GM06990 (cell line): ENCODE data around the gene DYRK3.

Experiments used
- DNase-seq: peaks from one replicate; pipeline ENCODE4 v3.0.0-alpha.2; 2011; ENCODE audit not compliant: insufficient read length; ENCODE audit errors: extremely low read depth
- H3K27me3 ChIP-seq: replicated peaks from 2 replicates; pipeline ENCODE4 v1.6.0; 2011; ENCODE audit warnings: low read length; ENCODE audit not compliant: control insufficient read depth, insufficient read depth
- H3K36me3 ChIP-seq: 2 replicates; pipeline ENCODE4 v1.5.1; 2011; ENCODE audit warnings: low read length; ENCODE audit not compliant: control insufficient read depth, insufficient read depth
- H3K4me3 ChIP-seq: replicated peaks from 2 replicates; pipeline ENCODE4 v1.5.1; 2011; ENCODE audit warnings: low read depth, mild to moderate bottlenecking, control low read depth, low read length
- CTCF ChIP-seq: IDR thresholded peaks from 2 replicates; pipeline ENCODE4 v1.5.1; 2011; ENCODE audit warnings: low read length, control low read depth, mild to moderate bottlenecking, inconsistent platforms; ENCODE audit not compliant: insufficient read depth, poor library complexity, severe bottlenecking

The DYRK3 gene

GRCh38 chr1:206691604-206692003 lies 56.3 kb downstream of the DYRK3 start:
- H3K4me3 ChIP-seq: no peak overlapping the region
- no peaks in the 10 kb centered on the region for H3K27me3 ChIP-seq
- H3K36me3 ChIP-seq: peaks cover 9% of the 10 kb centered on the region
- no peak for DNase-seq
- TF ChIP-seq CTCF: no peak

DNA sequence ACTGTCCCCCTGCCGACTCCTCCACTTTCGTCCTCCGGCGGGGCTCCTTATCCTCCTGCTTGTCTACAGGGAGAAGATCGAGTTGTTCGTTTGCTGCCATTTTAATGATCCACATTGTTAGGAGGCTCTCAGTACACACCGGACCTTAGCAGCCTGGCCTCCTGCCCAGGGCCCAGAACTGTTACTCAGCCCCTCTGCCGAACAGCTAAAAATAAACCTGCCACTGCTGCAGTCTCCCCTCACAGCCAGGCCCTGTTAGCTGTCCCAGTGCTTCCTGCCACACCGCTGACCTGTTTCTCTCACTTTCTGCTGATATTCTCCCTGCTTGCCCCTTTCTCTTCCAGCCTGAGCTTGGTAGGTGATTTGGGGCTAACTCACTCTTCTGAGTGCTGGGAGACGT lies 57.7 kb downstream of the DYRK3 start:
- TF ChIP-seq CTCF: no peak
- no peak for DNase-seq
- Histone ChIP-seq H3K4me3 (no peak overlapping the region), H3K36me3 (peaks cover 12% of the 10 kb centered on the region), H3K27me3 (no peaks in the 10 kb centered on the region)

DNA sequence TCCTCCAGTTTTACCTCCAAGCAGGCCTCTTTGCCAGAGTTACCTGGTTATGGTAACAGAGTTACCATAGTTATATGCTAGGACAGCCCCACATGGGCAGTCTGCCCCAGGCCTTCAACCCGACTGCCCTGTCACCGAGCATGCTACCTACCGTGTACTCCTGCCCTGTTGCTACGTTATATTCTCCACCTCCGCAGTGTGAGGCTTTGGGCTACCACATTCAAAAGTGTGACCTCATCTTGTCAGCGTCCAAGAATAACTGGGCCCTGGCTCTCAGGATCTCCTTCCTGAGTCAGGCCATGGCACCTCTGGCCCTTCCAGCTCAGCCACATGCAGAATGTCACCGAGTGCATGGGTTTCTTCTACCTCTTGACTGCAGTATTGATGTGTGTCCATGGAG lies 58.3 kb downstream of the DYRK3 start:
- no peak for TF ChIP-seq CTCF
- H3K4me3 ChIP-seq: no peak overlapping the region
- H3K36me3 ChIP-seq: peaks cover 12% of the 10 kb centered on the region
- H3K27me3 ChIP-seq: no peaks in the 10 kb centered on the region
- DNase-seq: no peak

DNA sequence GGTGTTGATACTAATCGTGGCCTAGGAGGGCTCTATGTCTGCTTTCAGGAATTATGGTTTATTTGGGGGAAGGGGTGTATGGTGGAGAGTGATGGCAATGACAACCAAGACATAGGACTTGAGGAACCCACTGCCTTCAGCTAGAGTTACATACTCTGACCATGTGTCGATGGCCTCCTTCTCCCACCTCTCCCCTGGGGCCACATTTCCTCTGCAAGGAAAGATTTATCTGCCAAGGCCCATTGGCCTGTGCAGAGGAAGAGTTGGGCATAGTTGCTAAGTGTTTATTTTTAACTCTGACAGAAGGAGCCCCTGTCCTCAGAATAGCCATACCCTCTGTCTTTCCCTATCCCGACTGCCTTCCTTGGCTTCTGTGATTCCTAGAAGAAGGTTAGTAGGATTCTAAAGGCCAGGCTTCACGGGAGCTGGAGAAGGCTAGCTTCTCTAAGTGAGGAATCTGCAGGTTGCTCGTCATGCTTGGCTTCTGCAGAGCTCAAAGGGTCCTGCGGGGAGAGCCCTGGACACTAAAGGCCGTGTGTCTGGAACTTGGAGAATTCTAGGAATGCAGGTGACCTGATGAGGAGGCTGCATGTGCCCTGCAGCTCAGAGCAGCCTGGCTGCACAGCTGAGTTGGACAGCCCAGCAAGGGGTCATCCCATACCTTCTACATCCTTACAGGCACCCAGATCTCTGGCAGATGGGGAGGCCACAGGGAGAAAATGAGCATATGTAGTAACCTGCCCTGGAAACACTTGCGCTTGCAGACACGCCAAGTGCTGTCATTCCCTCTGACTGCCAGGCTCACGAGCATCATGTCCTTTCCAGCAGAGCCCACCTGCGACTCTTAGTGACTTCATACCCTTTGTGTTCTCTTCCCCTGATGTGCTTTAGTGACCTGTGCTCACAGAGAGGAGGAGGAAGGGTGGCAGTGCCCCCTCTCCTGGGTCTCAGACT lies 59.1 kb downstream of the DYRK3 start:
- Histone ChIP-seq H3K4me3 (no peak overlapping the region), H3K36me3 (peaks cover 12% of the 10 kb centered on the region), H3K27me3 (no peaks in the 10 kb centered on the region)
- TF ChIP-seq CTCF: no peak
- DNase-seq: no peak

GRCh38 chr1:206695733-206696132 lies 60.4 kb downstream of the DYRK3 start:
- DNase-seq: no peak
- Histone ChIP-seq H3K36me3 (peaks cover 12% of the 10 kb centered on the region), H3K4me3 (no peak overlapping the region), H3K27me3 (no peaks in the 10 kb centered on the region)
- no peak for TF ChIP-seq CTCF
